Fibroblast of skin of right quadriceps (primary cell): Measurements from ENCODE around the gene ZC3H12D.
A peak's percentile ranks its signal among the peaks of the same experiment; 100 is the strongest.

Experiments
- DNase-seq: peaks from one replicate; pipeline ENCODE4 v3.0.0-alpha.2; 2013

Gene ZC3H12D

DNA sequence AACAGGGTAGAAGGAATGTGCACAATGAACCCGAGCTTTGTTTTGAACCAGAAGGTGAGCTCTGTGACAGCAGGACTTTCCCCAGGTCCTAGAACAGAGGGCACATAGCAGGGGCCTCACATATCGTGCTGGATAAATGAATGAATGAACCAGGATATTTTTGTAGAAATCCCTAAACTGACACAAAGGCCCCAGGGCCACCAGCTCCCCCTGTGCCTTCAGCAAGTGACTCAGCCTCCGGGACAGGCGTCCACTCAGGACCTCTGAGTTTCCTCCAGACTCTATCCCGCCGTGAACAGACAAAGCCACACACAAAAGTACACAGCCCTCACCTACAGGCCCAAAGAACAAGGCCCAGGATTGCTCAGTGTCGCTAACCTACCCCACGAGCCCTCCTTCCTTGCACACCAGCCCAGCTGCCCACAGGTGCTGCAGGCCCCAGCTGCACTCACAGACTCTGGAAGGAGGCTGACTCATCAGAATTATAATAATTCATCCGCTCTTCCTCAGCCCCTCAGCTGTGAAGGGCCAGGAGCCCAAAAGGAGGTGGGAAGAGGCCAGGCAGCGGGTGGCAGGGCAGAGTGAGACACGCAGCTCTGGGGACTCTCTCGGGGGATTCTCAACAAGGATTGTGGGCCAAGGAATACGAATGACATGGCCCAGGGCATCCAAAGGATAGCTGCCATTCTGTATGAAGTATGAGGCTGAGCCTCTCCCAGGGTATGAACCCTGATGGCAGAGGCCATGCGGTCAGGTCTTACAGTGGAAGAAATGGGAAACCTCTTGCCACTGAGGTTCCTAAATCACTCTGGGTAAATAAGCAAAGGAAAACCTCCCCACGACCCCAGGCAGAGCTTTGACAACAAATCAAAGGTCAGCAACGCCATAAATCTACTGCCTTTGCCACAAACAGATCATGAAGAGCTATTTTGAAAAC, 43.8 kb downstream of the ZC3H12D start:
- DNase-seq: peak; percentile 27

DNA sequence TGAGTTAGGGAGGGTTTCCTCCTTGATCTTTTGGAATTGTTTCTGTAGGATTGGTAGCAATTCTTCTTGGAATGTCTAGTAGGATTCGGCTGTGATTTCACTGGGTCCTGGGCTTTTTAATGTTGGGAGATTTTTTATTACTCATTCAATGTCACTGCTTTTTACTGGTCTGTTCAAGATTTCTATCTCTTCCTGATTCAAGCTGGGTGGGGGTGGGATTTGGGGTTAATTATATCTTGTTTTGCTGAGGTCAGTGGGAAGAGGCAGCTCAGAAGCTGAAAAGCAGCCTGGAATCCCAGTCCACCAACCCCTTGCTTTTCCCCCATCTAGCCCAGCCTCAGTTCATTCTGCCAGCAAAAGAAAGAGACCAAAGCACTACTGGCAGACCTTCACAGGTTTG, 45.2 kb downstream of the ZC3H12D start:
- peak; percentile 51 for DNase-seq

DNA sequence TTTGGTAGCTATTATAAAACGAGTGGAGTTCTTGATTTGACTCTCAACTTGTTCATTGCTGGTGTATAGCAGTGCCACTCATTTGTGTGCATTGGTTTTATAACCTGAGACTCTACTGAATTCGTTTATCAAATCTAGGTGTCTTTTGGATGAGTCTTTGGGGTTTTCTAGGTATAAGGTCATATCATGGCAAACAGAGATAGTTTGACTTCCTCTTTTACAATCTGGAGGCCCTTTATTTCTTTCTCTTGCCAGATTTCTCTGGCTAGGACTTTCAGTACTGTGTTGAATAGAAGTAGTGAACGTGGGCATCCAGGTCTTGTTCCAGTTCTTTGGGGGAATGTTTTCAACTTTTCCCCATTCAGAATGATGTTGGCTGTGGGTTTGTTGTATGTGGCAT, 46.0 kb downstream of the ZC3H12D start:
- DNase-seq: no peak

DNA sequence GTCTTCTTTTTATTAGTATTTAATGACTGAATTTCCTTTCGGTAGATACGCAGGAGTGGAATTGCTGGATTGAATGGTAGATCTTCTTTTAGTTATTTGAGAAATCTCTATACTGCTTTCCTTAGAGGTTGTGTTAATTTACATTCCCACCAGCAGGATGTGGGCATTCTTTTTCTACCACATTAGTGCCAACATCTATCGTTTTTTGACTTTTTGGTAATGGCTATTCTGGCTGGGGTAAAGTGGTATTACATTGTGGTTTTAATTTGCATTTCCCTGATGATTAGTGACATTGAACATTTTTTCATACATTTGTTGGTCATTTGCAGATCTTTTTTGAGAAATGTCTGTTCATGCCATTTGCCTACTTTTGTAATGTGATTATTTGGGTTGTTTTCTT, 47.6 kb downstream of the ZC3H12D start:
- no peak for DNase-seq

DNA sequence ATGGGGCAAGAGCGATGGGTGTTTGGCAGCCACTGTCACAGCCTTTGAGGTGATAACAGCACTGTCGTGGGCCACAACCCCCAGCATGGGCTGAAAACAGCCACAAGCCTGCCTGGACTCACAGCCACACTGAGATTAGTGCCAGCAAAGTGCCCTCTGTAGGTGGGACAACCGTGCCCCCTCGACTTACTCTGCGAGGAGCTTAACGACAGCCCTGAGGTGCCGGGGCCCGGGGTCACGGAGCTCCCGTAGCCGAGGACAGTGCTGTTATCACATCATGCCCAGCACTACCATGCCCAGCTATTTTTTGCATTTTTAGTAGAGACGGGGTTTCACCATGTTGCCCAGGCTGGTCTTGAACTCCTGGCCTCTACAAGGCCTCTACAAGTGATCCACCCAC, 48.2 kb downstream of the ZC3H12D start:
- no peak for DNase-seq

DNA sequence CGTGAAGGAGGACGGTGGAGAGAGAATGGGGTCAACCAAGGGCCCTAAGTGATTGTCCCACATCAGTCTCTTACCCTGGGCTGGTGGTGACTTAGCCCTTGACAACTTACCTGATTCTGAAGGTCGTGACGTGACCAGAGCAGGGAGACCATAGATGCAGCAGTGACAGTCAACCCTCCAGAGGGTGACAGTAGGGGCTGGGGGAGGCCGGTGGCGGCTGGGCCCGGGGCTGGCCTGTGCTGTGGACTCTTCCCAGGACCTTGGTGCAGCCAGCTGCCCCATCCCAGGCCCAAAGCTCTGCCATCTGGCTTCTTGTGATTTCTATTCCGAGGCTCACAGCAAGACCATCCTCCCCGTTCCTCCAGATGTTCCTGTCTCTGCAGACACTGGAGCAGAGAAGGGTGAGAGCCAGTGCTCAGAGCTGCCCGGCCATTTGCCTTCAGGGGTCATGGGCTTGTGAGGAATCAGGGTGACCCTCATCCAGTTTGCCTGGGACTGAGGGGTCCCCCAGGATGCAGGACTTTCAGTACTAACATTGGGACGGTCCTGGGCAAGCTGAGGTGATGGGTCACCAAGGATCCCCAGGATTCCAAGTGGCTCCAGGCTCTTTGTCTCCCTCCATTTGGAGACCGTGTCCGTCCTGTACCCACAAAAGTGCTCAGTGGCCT, 48.8 kb downstream of the ZC3H12D start:
- DNase-seq: no peak

DNA sequence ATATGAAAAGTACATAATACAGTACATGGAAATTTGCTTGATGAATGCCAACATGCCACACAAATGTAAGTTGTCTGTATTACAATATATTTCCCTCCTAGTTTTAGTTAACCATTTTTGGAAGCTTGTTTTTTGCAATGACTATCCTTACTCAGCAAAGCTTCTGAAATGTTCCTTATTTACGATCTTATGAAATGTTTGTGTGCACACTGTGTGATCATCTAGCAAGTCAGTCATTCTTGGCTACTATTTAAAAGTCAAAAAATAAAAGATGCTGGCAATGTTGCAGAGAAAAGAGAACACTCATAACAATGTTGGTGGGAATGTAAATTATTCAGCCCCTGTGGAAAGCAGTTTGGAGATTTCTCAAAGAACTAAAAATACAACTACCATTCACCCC, 50.9 kb downstream of the ZC3H12D start:
- peak; percentile 51 for DNase-seq

DNA sequence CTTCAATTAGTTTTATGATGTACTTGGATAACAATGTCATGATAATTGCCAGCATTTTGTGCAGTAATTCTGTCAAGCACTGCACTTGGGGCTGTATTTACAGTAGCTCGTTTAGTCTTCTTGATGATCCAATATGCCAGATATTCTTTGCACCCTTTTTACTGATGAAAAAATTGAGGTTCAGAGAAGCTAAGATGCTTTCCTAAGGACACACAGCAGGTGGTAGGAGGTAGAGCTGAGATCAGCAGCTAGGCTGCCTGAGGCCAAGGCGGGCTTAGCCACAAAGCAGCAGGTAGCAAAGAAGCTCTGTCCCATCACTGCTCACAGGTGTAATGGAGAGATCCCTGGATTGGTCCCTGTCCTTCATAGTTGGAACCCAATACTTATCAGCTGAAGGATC, 51.4 kb downstream of the ZC3H12D start:
- no peak for DNase-seq

DNA sequence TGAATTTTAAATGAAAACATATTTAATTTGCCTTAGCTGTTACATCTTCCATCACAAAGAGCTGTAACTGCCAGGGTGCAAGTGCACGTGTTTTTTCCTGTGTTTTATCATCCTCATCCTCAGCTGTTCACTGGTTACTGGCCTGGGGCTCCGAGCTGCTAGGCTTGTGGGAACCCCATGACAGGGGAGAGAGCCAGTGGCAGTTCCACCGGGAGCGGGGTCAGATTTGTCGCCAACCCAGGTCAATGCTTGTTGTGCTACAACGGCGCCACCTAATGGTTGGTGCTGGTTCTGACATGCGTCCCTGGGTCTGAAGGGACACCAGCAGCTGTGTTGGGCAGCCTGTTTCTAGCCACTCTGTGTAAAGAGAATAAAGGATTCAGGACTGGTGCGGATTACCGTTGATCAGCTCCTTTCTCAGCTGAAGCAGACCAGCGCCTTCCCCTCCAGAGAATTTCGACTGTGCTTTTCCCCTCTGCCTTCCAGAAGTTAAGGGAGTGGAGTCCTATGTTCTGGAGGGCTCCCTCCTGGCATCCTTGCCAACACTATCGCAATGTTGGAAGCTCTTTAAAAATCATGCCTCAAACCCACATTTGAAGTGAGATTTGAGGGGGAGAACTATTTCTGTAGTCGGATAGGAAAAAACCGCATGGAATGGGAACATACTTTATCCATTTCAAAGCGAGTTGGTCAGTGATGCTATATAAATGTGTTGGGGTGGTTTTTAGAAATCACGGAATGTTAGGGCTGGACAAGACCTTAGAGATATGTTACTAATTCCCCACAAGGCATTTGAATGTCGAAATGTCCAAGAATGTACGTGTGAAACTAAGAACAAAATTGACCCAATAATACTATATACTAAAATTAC, 52.7 kb downstream of the ZC3H12D start:
- DNase-seq: peak; percentile 72

DNA sequence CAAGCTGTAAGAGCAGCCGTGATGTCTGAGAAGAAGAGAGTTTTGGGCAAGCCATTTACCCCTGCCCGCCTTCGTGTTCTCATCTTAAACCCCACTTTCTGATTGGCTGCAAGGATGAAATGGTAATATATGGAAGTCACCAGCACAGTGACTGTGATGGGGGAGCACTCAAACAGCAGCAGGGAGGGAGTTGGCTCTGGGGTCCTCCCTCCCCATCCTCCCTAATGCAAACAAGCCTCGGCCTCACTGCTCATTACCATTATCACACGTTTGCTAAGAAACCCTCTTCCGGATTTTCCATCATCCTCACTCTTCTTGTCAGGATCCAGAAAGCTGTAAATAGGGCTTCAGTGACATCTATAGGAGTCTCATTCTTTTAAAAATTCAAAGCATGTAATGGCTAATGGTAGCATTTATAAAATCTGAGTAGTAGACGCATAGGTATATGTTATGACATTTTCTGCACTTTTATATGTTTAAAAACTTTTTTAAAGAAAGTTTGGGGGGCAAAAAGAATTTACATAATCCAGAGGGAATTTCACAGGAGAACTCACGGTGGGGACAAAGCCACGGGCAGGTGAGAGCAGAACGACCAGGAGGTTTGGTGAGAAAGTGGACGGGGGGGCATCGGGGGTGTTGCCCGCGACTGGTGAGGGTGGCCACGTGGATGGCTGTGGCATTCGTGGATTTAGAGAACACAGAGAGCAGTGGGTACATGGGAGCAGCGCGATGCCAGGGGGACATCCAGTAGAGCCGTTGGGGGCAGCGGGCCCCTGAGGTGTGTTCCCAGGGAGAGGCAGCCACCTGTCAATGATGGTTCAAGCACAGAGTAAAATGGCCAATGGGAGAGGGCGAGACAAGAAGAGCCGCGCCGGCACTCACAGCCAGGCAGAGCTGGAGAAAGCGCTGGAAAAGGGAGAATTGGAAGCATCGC, 55.1 kb downstream of the ZC3H12D start:
- no peak for DNase-seq

DNA sequence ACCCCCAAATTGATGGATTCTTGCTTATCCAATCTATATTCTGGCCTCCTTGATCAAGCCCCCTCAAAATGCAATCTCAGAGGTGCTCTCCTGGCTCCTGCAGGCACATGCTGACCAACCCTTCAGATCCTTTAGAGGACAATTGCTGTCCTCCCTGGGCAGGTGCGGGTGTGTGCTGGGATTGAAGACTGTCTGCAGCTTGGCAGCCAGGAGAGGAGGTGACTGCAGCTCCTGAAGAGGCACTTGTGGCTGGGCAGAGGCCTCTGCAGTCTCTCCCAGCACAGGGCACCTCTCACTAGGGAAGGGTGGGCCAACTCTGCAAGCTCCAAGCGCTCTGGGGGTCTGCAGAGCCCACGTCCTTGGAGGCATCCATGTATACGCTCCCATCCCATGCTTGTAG, 56.2 kb downstream of the ZC3H12D start:
- DNase-seq: no peak

DNA sequence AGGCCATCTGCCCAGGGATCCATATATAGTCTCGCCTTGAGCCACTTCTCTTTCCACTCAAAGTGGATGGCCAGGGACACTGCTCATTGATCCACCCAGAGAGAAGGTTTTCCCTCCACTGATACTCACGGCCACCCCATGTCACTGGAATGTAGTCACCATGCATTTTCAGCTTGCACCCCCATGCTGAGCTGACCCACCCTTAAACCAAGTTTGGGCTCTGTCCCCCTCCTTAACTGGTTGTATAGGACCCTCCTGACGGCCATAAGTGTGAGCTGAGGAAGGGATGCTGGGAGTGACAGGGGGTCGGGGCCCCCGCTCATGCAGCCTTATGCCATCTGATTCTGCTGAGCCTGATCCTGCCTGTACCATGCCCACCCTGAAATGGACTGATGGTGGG, 59.1 kb downstream of the ZC3H12D start:
- no peak for DNase-seq

DNA sequence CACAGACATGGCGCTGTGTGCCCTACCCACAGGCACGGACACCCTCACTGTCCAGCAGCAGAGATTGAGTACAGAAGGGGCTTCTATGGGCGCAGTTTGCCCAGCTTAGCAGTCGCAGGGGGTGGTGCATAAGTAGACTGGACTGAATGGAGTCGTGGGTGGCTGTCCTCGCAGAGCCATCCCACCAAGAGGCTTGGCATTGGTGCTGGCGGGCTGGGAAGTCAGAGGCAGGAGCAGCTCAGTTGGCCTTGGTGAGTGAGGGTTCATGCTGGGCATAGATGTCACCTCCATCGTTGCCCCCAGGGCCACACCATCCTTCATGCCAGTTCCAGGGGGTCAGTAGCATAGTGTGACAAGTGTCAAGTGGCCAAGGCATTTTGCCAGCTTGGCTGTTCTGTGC, 59.6 kb downstream of the ZC3H12D start:
- DNase-seq: no peak

DNA sequence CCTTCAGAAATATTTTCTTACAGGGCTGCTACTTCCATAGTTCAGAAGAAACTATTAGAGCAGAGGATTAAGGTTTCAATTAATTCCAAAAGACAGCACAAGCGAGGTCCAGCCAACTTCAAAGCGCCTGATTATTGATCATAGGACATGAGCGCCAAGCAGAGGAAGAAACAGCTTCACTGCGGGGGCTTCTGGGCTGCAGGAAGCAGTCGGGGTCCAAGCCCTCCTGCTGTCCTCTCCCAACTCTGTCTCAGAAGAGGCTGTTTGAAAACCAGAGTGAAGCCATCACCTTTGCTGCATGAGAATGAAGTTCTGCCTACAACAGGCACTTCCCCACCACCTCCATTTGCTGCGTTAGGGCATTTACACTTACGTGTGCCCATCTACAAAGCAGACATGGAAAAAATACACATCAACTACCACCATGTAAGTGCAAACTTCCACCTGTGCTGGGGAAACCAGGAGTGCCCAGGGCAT, 60.8 kb downstream of the ZC3H12D start:
- no peak for DNase-seq

DNA sequence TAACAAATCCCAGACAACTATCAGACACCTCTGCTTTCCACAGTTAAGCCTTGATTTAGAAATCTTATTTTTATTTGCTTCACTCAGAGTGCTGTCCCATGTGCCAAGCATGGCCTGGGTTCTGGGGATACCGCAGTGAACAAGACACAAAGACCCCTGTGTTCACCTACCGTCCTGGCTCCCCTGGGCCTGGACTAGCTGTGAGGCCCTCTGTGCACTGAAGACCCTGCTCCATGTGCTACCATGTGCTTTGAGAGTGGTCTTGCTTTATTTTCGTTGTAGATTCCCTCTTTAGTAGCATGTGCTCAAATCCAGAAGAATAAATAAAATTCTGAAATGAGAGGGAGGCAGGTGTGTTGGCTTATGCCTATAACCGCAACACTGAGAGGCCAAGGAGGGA, 62.2 kb downstream of the ZC3H12D start:
- DNase-seq: no peak

DNA sequence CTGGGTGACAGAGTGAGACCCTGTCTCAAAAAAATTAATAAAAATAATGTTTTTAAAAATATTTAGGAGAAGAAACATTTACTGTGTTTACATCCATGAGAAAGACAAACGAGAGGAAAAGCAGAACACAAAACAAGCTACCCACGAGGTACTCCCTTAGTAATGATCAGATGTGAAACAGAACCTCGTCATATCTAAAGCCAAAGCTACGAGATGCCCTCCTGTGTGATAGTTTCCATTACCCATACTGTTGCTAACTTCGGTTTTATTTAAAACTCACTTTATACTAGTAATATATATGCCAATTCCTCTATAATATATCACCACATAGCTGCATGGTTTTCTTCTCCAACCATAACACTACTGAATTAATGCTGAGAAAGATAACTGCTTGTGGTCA, 63.7 kb downstream of the ZC3H12D start:
- DNase-seq: no peak

DNA sequence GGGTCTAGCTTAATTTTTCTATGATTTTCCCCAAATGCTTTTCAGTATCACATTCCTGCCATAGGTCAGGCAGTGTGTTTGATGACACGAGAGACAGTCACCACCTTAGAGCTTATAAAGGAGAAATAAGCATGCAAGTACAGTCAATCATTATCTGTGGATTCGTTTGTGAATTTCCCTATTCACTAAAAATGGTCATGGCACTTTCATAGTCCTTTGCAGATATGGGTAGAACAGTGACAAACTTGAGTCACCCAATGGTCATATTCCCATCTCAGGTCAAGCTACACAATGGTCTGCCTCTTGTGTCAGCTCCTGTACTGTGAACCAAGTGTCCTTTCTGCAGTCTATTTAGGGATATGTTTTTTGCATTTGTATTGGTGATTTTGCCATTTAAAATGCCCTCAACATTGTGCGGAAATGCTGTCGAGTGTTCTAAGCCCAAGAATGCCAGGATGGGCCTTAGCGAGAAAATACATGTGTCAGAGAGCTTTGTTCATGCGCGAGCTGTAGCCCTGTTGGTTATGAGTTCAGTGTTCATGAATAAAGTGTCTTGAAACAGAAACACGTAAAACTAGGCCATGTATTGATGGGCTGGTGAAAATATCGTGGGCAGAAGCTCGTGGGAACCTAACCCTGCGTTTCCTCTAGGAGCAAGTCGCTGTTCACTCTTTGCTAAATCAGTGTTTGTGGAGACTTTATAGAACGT, 65.0 kb downstream of the ZC3H12D start:
- no peak for DNase-seq

DNA sequence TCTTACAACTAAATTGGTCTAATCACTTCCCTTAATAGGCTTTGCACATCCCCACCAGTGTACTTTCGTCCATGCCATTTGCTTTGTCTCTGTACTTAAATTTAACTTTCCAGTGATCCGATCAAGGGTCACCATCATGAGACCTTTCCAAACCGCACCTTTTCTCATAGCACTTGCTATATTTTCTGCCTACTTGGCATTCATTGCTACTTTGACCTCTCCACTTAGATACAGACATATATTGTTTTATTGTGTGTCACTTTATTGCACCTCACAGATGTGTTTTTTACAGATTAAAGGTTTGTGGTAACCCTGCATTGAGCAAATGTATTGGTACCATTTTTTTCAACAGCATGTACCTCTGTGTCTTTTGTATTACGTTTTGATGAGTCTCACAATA, 70.0 kb downstream of the ZC3H12D start:
- DNase-seq: no peak

DNA sequence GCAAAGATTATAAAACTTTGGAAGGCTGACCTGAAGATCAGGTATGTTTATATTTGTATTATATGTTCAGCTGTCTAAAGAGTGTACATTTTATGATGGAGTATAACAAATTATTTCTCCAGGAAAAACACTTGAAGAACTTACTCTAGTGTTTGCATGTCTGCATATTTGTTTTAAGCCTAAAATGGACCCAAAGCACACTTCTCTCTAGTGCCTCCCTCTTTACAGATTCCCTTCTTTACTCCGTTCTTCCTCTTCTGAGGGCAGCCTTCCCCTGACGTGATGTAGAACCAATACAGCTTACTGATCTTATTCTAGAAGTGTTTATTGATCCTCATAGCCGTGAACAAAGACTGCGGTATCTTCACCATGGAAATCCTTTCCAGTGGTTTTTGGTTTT, 70.8 kb downstream of the ZC3H12D start:
- no peak for DNase-seq

DNA sequence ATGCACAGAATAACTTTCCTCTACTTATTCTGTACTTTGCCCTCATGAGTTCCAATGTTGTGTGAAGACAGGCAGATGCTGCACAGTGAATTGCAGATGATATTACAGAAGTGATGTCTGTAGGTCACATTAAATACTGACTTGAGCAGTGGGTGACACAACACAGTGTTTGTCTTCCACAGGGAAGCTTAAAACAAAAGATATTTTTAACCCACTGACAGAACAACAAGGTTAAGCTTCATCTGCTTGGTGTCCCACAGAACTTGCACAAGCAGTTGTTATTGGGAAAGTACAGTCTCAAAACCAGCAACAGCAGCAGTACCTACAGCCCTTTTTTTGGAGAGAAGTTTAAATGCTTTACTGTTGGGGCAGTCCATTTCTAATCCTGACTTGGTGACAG, 74.3 kb downstream of the ZC3H12D start:
- no peak for DNase-seq

DNA sequence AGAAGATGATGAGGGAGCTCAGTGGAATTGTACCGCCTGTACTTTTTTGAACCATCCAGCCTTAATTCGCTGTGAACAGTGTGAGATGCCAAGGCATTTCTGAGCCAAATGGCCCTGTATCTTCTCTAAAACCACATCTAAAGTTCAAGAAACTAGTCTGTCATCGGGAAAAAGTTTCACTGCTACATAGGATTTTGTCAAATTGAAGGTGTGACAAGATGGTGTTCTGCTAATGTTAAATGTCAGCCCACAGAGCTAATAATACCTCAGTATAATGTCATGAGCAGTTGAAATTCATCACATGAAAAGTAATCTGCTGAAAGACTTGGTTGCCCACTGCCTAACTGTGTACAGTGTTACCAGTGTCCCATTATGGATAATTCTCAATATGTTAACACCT, 75.2 kb downstream of the ZC3H12D start:
- no peak for DNase-seq
